GM12873 (cell line): ENCODE data around the gene PRKG1.

Experiments
- CTCF ChIP-seq: IDR thresholded peaks from 2 replicates; pipeline ENCODE4 v1.5.1; 2012; ENCODE audit warnings: low read depth, mild to moderate bottlenecking, moderate library complexity, low read length, control low read depth; ENCODE audit not compliant: insufficient read depth; ENCODE audit errors: missing control alignments

The PRKG1 gene

GRCh38 chr10:52314822-52315552 is 1240.7 kb downstream of the PRKG1 start:
- TF ChIP-seq CTCF = no peak

- no peak for TF ChIP-seq CTCF
Measured at GRCh38 chr10:52316001-52316400, 1241.7 kb downstream of the PRKG1 start.

GRCh38 chr10:52316500-52316899 is 1242.2 kb downstream of the PRKG1 start:
- TF ChIP-seq CTCF = no peak

- TF ChIP-seq CTCF = no peak
Measured at GRCh38 chr10:52318136-52318701, 1243.9 kb downstream of the PRKG1 start.

- no peak for TF ChIP-seq CTCF
Measured at GRCh38 chr10:52318822-52319464, 1244.7 kb downstream of the PRKG1 start.

- TF ChIP-seq CTCF = no peak
Measured at GRCh38 chr10:52319926-52320325, 1245.6 kb downstream of the PRKG1 start.

- no peak for TF ChIP-seq CTCF
Measured at GRCh38 chr10:52322323-52322722, 1248.0 kb downstream of the PRKG1 start.
